Psoas muscle (tissue), 8 donors: ENCODE data around the gene DOCK10. TPM values are rescaled to one million over a fixed set of nuclear protein-coding genes. Genes with fewer than 3 reads are reported as not detected.

Source experiments
- ATAC-seq, 4 donors: fragments of 200-7000 bp; cut with Tn5 transposase; one replicate each; pipeline ENCODE4 v1.9.1; 2020; ENCODE audit warnings: moderate library complexity in 3 of 4, mild to moderate bottlenecking in 2 of 4
- DNase-seq, 2 donors: peaks; one replicate each; pipeline ENCODE4 v3.0.0-alpha.2; 2020
- H3K27ac ChIP-seq: fragments of 200-600 bp; one replicate; pipeline ENCODE4 v1.8.0; 2022
- H3K27me3 ChIP-seq, 3 donors: fragments of 200-600 bp in 1 of 3; one replicate each; pipeline versions ENCODE4 v1.6.1 to v1.8.0; 2013 to 2022; ENCODE audit warnings: low read length in 2 of 3, mild to moderate bottlenecking in 2 of 3, moderate library complexity in 1 of 3; ENCODE audit not compliant: insufficient read depth in 3 of 3
- H3K36me3 ChIP-seq, 2 donors: fragments of 200-600 bp in 1 of 2; one replicate each; pipeline versions ENCODE4 v1.6.1 to v1.8.0; 2013 to 2022; ENCODE audit warnings: low read depth in 1 of 2, mild to moderate bottlenecking in 1 of 2, moderate library complexity in 1 of 2; ENCODE audit not compliant: insufficient read depth in 1 of 2
- H3K4me1 ChIP-seq: fragments of 200-600 bp; one replicate; pipeline ENCODE4 v1.8.0; 2022
- H3K4me3 ChIP-seq: fragments of 200-600 bp; one replicate; pipeline ENCODE4 v1.8.0; 2022; ENCODE audit warnings: mild to moderate bottlenecking
- H3K9me3 ChIP-seq: fragments of 200-600 bp; one replicate; pipeline ENCODE4 v1.8.0; 2022
- WGBS, 3 donors: extraction: QIAGEN DNeasy Blood & Tissue Kit; methylation state at CpG; one replicate each; pipeline versions ENCODE4 v1.1.6 to v1.1.7; 2013; 5-methylcytosine and 5-hydroxymethylcytosine counted together
- intact Hi-C, 2 donors: fragments of 100-400 bp; cut with DNase I; formaldehyde crosslinking; loops; one replicate each; pipeline versions ENCODE4 v1.11.0 to v1.14.2; 2022
- polyA plus RNA-seq, 3 donors: library from polyadenylated mRNA; stranded (reverse); fragments of 200-250 nt; gene quantifications; one replicate each; pipeline ENCODE4 v1.2.3, GENCODE V29; 2013
- total RNA-seq, 4 donors: library from RNA; stranded (reverse); fragmentation: NEBNext Ultra II Directional in 2 of 4; extraction: Animal tissue kit (Norgen Biotek cat#: 25700) in 2 of 4; gene quantifications; one replicate each; pipeline versions ENCODE4 v1.2.1 to v1.2.4, GENCODE V29; 2021 to 2023
- TF ChIP-seq, protein P1 (sequence below): fragments of 200-600 bp; IDR thresholded peaks from one replicate; pipeline ENCODE4 v1.8.0; 2022; ENCODE audit warnings: antibody characterized with exemption
- donor health status: healthy with polysubstance abuse.
- donor health status: DM: no; HTN: no; CAD: no; lungs with moderate emphysema.
- donor health status: Bipolar disorder and iron deficiency.
- donor health status: healthy.
- donor health status: DM: yes; HTN: yes; CAD: no.
- donor health status: DM: no; HTN: no; CAD: no.
- donor health status: DM: no; HTN: no; CAD: no.
- donor health status: DM: yes; HTN: yes; CAD: no.

The DOCK10 gene
- total and polyA plus RNA-seq, 7 donors, result 0.17 to 4.4 (median 1.0) TPM

GRCh38 chr2:224843141-224843540, 199.1 kb downstream of the DOCK10 start:
- intact Hi-C loops, result no loop called here
- Histone ChIP-seq H3K4me1 (no peaks in the 10 kb centered on the region), H3K27ac (no peak overlapping the region), H3K4me3 (no peak overlapping the region), H3K36me3 (no peaks in the 10 kb centered on the region), H3K27me3 (no peaks in the 10 kb centered on the region), H3K9me3 (no peaks in the 10 kb centered on the region)
- DNase-seq (no peak), ATAC-seq (no peak)
- TF ChIP-seq, protein P1, sequence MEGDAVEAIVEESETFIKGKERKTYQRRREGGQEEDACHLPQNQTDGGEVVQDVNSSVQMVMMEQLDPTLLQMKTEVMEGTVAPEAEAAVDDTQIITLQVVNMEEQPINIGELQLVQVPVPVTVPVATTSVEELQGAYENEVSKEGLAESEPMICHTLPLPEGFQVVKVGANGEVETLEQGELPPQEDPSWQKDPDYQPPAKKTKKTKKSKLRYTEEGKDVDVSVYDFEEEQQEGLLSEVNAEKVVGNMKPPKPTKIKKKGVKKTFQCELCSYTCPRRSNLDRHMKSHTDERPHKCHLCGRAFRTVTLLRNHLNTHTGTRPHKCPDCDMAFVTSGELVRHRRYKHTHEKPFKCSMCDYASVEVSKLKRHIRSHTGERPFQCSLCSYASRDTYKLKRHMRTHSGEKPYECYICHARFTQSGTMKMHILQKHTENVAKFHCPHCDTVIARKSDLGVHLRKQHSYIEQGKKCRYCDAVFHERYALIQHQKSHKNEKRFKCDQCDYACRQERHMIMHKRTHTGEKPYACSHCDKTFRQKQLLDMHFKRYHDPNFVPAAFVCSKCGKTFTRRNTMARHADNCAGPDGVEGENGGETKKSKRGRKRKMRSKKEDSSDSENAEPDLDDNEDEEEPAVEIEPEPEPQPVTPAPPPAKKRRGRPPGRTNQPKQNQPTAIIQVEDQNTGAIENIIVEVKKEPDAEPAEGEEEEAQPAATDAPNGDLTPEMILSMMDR, result no peak
- 83 to 97% (median 86%) methylated on average over 2 of the region's 2 CpGs for WGBS, 3 donors

GRCh38 chr2:224841910-224842309, 200.4 kb downstream of the DOCK10 start:
- no peak overlapping the region for H3K4me3 ChIP-seq
- no peaks in the 10 kb centered on the region for H3K27me3 ChIP-seq
- ATAC-seq (no peak), DNase-seq (no peak)
- H3K9me3 ChIP-seq, result no peaks in the 10 kb centered on the region
- no peaks in the 10 kb centered on the region for H3K36me3 ChIP-seq
- no peak overlapping the region for H3K27ac ChIP-seq
- peaks cover 4% of the 10 kb centered on the region for H3K4me1 ChIP-seq
- intact Hi-C loops, result no loop called here
- 93 to 96% (median 95%) methylated on average over 4 of the region's 4 CpGs for WGBS, 3 donors
- TF ChIP-seq, protein P1, result no peak

GRCh38 chr2:224838335-224838734, 203.9 kb downstream of the DOCK10 start:
- no peak overlapping the region for H3K27ac ChIP-seq
- ATAC-seq, result peak in 2 of 4 donors; percentile 28 to 50
- H3K9me3 ChIP-seq, result no peaks in the 10 kb centered on the region
- H3K4me3 ChIP-seq, result no peak overlapping the region
- TF ChIP-seq, protein P1, result no peak
- no peak for DNase-seq
- H3K27me3 ChIP-seq, result no peaks in the 10 kb centered on the region
- H3K36me3 ChIP-seq, result no peaks in the 10 kb centered on the region
- intact Hi-C loops, result no loop called here
- peaks cover 13% of the 10 kb centered on the region for H3K4me1 ChIP-seq

DNA sequence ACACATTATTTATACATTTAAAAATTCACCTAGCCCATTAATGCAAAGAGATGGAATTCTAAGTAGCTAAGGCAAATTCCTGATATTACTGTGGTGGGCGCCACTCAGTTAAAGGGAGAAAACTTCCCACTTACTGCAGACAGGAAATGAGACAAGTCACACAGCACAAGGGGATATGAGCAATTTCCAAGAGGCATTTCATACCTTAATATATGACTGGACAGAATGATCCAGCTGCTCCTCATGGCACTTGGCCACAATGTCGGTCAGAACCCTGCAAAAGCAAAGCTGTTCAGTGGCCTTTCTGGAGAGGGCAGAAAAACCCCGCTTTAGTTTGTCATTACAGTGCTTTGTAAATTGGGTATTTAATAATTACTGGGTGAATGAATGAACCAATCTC, 204.7 kb downstream of the DOCK10 start:
- Histone ChIP-seq H3K27me3 (no peaks in the 10 kb centered on the region), H3K4me1 (peaks cover 13% of the 10 kb centered on the region), H3K9me3 (no peaks in the 10 kb centered on the region), H3K27ac (peak overlapping the region; percentile 13), H3K36me3 (no peaks in the 10 kb centered on the region), H3K4me3 (no peak overlapping the region)
- no peak for DNase-seq
- TF ChIP-seq, protein P1, result no peak
- ATAC-seq, result peak; percentile 40 to 82 (median 73)
- intact Hi-C loops, result no loop called here
- WGBS, 3 donors, result 31 to 36% (median 34%) methylated on average over 3 of the region's 3 CpGs

DNA sequence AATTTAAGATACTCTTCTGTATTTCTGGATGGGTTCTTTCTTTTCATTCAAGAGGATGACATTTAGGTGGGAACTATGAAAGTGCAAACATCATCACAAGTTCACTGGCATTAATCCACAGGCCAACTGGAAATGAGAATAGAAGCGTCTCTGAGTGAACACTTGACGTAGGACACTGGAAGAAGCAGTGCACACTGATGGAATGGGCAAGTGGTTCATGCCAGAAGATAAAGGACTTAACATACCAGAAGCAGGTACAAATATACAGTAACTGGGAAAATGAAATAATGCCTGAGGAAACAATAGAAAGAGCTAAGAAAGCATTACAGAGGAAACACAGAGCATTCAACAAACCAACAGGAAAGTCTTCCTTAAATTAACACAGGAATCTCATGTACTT, 205.2 kb downstream of the DOCK10 start:
- Histone ChIP-seq H3K27me3 (no peaks in the 10 kb centered on the region), H3K4me1 (peaks cover 13% of the 10 kb centered on the region), H3K4me3 (no peak overlapping the region), H3K9me3 (no peaks in the 10 kb centered on the region), H3K27ac (peak overlapping the region; percentile 13), H3K36me3 (no peaks in the 10 kb centered on the region)
- intact Hi-C loops, result no loop called here
- WGBS, 3 donors, result 19 to 46% (median 20%) methylated on average over 2 of the region's 2 CpGs
- TF ChIP-seq, protein P1, result no peak
- DNase-seq (no peak), ATAC-seq (peak in 1 of 4 donors; percentile 77)
